Neural cell (in vitro differentiated cells): Measurements from ENCODE around the gene SNURF. TPM values are rescaled to one million over a fixed set of nuclear protein-coding genes. Genes with fewer than 3 reads are reported as not detected.
"Not testable (repeated sequence)": the region's sequence is repeated elsewhere in the genome, so short reads cannot be mapped to it uniquely, and the experiment has no call there.

Experiments
- H2AFZ ChIP-seq: fragments of 200-600, 300-800 bp; sonication (generic), shearing (Covaris generic); 2 replicates; pipeline ENCODE4 v1.6.0; 2014; ENCODE audit warnings: low read depth, mild to moderate bottlenecking, antibody characterized with exemption, low read length, moderate library complexity
- H3F3A ChIP-seq: fragments of 200-600 bp; shearing (Covaris generic); 2 replicates; pipeline ENCODE4 v1.6.1; 2016; ENCODE audit warnings: mild to moderate bottlenecking, moderate library complexity, mixed read lengths, antibody characterized with exemption, low read length; ENCODE audit not compliant: insufficient read depth, poor library complexity, severe bottlenecking
- H3K27ac ChIP-seq: fragments of 200-600, 300-800 bp; sonication (generic), shearing (Covaris generic); 2 replicates; pipeline ENCODE4 v1.5.1; 2014; ENCODE audit warnings: mild to moderate bottlenecking, low read length, moderate library complexity
- H3K27me3 ChIP-seq: fragments of 300-800, 200-600 bp; sonication (generic), shearing (Covaris generic); 2 replicates; pipeline ENCODE4 v1.6.0; 2014; ENCODE audit warnings: mild to moderate bottlenecking, low read depth, low read length, moderate library complexity; ENCODE audit not compliant: insufficient read depth
- H3K36me3 ChIP-seq: fragments of 300-800, 200-600 bp; sonication (generic), shearing (Covaris generic); 2 replicates; pipeline ENCODE4 v1.5.1; 2014; ENCODE audit warnings: mild to moderate bottlenecking, antibody characterized with exemption, low read length, moderate library complexity; ENCODE audit not compliant: insufficient read depth
- H3K4me2 ChIP-seq: fragments of 300-800, 200-600 bp; sonication (generic), shearing (Covaris generic); 2 replicates; pipeline ENCODE4 v1.6.0; 2014; ENCODE audit warnings: mild to moderate bottlenecking, low read length
- H3K4me3 ChIP-seq: fragments of 300-800, 200-600 bp; sonication (generic), shearing (Covaris generic); 2 replicates; pipeline ENCODE4 v1.5.1; 2014; ENCODE audit warnings: mild to moderate bottlenecking, low read length, moderate library complexity
- H3K79me2 ChIP-seq: fragments of 200-600 bp; shearing (Covaris generic); replicated peaks from 2 replicates; pipeline ENCODE4 v1.6.0; 2014; ENCODE audit warnings: mild to moderate bottlenecking, low read length, moderate library complexity; ENCODE audit not compliant: insufficient read depth
- H3K9ac ChIP-seq: fragments of 300-800, 200-600 bp; sonication (generic), shearing (Covaris generic); 2 replicates; pipeline ENCODE4 v1.6.1; 2016; ENCODE audit warnings: mild to moderate bottlenecking, low read length, mixed read lengths
- H3K9me2 ChIP-seq: fragments of 200-600 bp; shearing (Covaris generic); 2 replicates; pipeline ENCODE4 v1.6.1; 2016; ENCODE audit warnings: mild to moderate bottlenecking, low read length, mixed read lengths; ENCODE audit not compliant: insufficient read depth
- H3K9me3 ChIP-seq: fragments of 200-600, 300-800 bp; sonication (generic), shearing (Covaris generic); 2 replicates; pipeline ENCODE4 v1.6.1; 2016; ENCODE audit warnings: mild to moderate bottlenecking, mixed run types, low read length, moderate library complexity, mixed read lengths
- H4K20me1 ChIP-seq: fragments of 200-600 bp; shearing (Covaris generic); 2 replicates; pipeline ENCODE4 v1.6.1; 2016; ENCODE audit warnings: mild to moderate bottlenecking, mixed run types; ENCODE audit not compliant: insufficient read depth
- CTCF ChIP-seq: fragments of 450-650 bp; IDR thresholded peaks from 2 replicates; pipeline ENCODE4 v1.5.1; 2014; ENCODE audit warnings: antibody characterized with exemption, mild to moderate bottlenecking, moderate library complexity; ENCODE audit not compliant: poor library complexity, severe bottlenecking
- EP300 ChIP-seq: fragments of 450-650 bp; conservative IDR thresholded peaks from 2 replicates; pipeline ENCODE4 v1.6.1; 2014; ENCODE audit warnings: antibody characterized with exemption, mild to moderate bottlenecking, moderate library complexity; ENCODE audit not compliant: poor library complexity, severe bottlenecking
- EZH2 ChIP-seq: fragments of 200-600, 300-800 bp; shearing (Covaris generic), sonication (generic); IDR thresholded peaks from 2 replicates; pipeline ENCODE4 v1.6.1; 2014; ENCODE audit warnings: antibody characterized with exemption, low read length, borderline replicate concordance, mild to moderate bottlenecking; ENCODE audit not compliant: insufficient read depth, poor library complexity, severe bottlenecking
- MXI1 ChIP-seq: fragments of 450-650 bp; conservative IDR thresholded peaks from 2 replicates; pipeline ENCODE4 v1.6.1; 2014; ENCODE audit warnings: antibody characterized with exemption, mild to moderate bottlenecking; ENCODE audit not compliant: poor library complexity, severe bottlenecking
- POLR2AphosphoS5 ChIP-seq: IDR thresholded peaks from 2 replicates; pipeline ENCODE4 v1.6.1; 2012
- RAD21 ChIP-seq: fragments of 450-650 bp; conservative IDR thresholded peaks from 2 replicates; pipeline ENCODE4 v1.6.1; 2014; ENCODE audit warnings: antibody characterized with exemption, mild to moderate bottlenecking, moderate library complexity
- REST ChIP-seq: IDR thresholded peaks from 2 replicates; pipeline ENCODE4 v1.6.1; 2012; ENCODE audit warnings: borderline replicate concordance
- SMC3 ChIP-seq: fragments of 450-650 bp; conservative IDR thresholded peaks from 2 replicates; pipeline ENCODE4 v1.6.1; 2014; ENCODE audit warnings: antibody characterized with exemption, mild to moderate bottlenecking, moderate library complexity; ENCODE audit not compliant: poor library complexity
- TAF1 ChIP-seq: IDR thresholded peaks from 2 replicates; pipeline ENCODE4 v1.6.1; 2012; ENCODE audit warnings: low read depth
- polyA plus RNA-seq: library from polyadenylated mRNA; depleted of rRNA; stranded (reverse); fragments of >200 nt; gene quantifications from 2 replicates; pipeline ENCODE4 v1.2.3, GENCODE V29; 2014

The SNURF gene
- polyA plus RNA-seq, 1 donor from 2014 or later: 15.1 TPM

- Histone ChIP-seq H2AFZ (no peak overlapping the region), H3K9me2 (no peaks in the 10 kb centered on the region), H4K20me1 (no peaks in the 10 kb centered on the region), H3K79me2 (no peaks in the 10 kb centered on the region), H3K9me3 (no peaks in the 10 kb centered on the region), H3K4me2 (no peak overlapping the region), H3F3A (no peaks in the 10 kb centered on the region), H3K27me3 (no peaks in the 10 kb centered on the region), H3K4me3 (no peak overlapping the region), H3K27ac (no peak overlapping the region), H3K36me3 (no peaks in the 10 kb centered on the region), H3K9ac (no peak overlapping the region)
- TF ChIP-seq RAD21 (no peak), REST (no peak), EP300 (no peak), TAF1 (no peak), POLR2AphosphoS5 (no peak), MXI1 (no peak), CTCF (no peak), SMC3 (no peak), EZH2 (no peak)
Observed at GRCh38 chr15:24924153-24924552, 30.6 kb upstream of the SNURF start.

DNA sequence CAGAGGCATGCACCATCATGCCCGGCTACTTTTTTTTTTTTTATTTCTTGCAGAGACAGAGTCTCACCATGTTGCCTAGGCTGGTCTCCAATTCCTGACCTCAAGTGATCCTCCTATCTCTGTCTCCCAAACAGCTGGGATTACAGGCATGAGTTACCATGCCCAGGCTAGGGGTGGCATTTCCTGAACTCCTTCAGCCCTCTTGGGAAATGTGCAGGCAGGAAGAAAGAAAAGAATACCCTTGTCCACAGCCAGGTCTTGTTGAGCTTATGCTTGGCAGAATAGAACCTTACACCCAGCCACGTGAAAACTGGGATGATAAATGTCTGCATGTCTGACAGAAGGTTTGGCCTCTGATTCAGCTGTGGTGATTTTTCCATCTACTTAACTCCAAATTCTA, 30.2 kb upstream of the SNURF start:
- Histone ChIP-seq H3K9ac (no peak overlapping the region), H3K79me2 (no peaks in the 10 kb centered on the region), H3K4me2 (no peak overlapping the region), H3K27ac (no peak overlapping the region), H3K36me3 (no peaks in the 10 kb centered on the region), H3F3A (no peaks in the 10 kb centered on the region), H4K20me1 (no peaks in the 10 kb centered on the region), H3K27me3 (no peaks in the 10 kb centered on the region), H3K9me2 (no peaks in the 10 kb centered on the region), H3K4me3 (no peak overlapping the region), H3K9me3 (no peaks in the 10 kb centered on the region), H2AFZ (no peak overlapping the region)
- TF ChIP-seq RAD21: no peak
- TF ChIP-seq EP300: no peak
- TF ChIP-seq TAF1: no peak
- TF ChIP-seq EZH2: no peak
- no peak for TF ChIP-seq MXI1
- TF ChIP-seq CTCF: no peak
- no peak for TF ChIP-seq REST
- no peak for TF ChIP-seq POLR2AphosphoS5
- no peak for TF ChIP-seq SMC3

GRCh38 chr15:24931874-24932732, 22.7 kb upstream of the SNURF start:
- H3K4me3 ChIP-seq, H4K20me1 ChIP-seq, H2AFZ ChIP-seq, H3F3A ChIP-seq, H3K9me2 ChIP-seq, H3K9ac ChIP-seq, H3K36me3 ChIP-seq, H3K4me2 ChIP-seq, H3K9me3 ChIP-seq, H3K27me3 ChIP-seq, H3K79me2 ChIP-seq, H3K27ac ChIP-seq: not testable (repeated sequence)
